ENCODE measurements around the gene TLCD3A. TPM values are rescaled to one million over a fixed set of nuclear protein-coding genes. Genes with fewer than 3 reads are reported as not detected.
A peak's percentile ranks its signal among the peaks of the same experiment; 100 is the strongest.

The TLCD3A gene
- total and polyA plus RNA-seq, 10 of the 15 experiments (the other 5 are each of a cell fraction or from before 2014, with no cell fraction given) = 2.9 to 29.7 (median 17.8) TPM

DNA sequence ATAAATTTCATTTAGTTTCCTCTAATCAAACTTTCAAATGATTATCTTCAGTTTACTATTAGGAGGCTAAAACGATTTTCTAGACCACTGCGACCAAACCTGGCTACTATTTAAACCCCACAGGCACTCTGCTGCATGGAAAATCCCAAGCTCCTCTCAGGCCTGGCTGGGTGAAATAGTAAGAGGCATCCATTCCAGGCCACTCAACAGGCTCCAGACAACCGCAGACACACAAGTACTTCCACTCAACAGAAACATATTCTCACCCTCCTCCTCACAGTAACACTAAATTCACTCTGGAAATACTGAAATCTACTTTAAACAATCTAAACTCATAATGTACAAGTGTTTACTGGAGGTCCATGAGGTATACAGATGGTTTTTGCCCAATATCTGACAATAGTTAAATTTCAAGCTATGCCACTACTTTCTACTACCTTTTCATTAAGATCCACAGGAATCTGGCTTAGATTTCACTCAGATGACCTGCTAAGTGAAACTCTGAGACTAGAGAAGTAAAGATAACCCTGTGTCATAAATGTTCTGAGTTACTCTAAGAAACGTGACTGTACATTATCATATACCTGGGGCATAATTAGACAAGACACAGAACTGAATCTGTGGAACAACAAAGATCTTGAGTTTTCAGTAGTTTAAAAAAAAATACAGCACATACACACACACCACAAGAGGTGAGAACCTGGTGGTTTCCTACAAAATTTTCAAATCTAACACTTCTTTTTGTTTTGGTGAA lies 28.1 kb upstream of the TLCD3A start:
- in situ Hi-C loops (cut with MboI) = loop anchor here (5.0 kb wide), 1 partner anchor 292 kb away; a partner anchor contains a TSS
- POLR2A ChIA-PET = interaction anchor here (0.7 kb wide), 1 partner anchor 51 kb away, joined by 3 read pairs; no protein-coding TSS in a partner anchor
- no peak for FAIRE-seq

More for the DNA sequence above, 28.1 kb upstream of the TLCD3A start:
- intact Hi-C loops (cut with micrococcal nuclease; ENCODE audit: unreplicated experiment) = loop anchor here (5.0 kb wide), 1 partner anchor 542 kb away; no protein-coding TSS in a partner anchor
- H3K79me2 ChIP-seq (ENCODE audit: control insufficient read depth, insufficient read depth, low read length) = no peaks in the 10 kb centered on the region
- ChIA-PET RAD21 (ENCODE audit: unreplicated experiment) (interaction anchor here (0.5 to 9.9 kb wide), 4 partner anchors 9 to 1121 kb away, joined by 4 to 104 read pairs (median 6); no protein-coding TSS in a partner anchor), CTCF (interaction anchor here (0.6 to 9.6 kb wide), 9 partner anchors 9 to 293 kb away, joined by 3 to 210 read pairs (median 3); partner anchors contain the start of gene VPS53), SMC1A (ENCODE audit: uncharacterized antibody, unreplicated experiment) (interaction anchor here (1.3 to 2.9 kb wide), 2 partner anchors 17 to 292 kb away, joined by 5 to 12 read pairs; no protein-coding TSS in a partner anchor)
- H3K4me1 ChIP-seq (ENCODE audit: control insufficient read depth, insufficient read depth, low read length) = no peaks in the 10 kb centered on the region
- H3K27ac ChIP-seq (ENCODE audit: control insufficient read depth, insufficient read depth) = no peak overlapping the region
- no peak overlapping the region for H3K4me2 ChIP-seq (ENCODE audit: control insufficient read depth, insufficient read depth)
- H3K36me3 ChIP-seq (ENCODE audit: control insufficient read depth in 2 of 2, insufficient read depth in 2 of 2, low read length in 1 of 2) = peaks cover 2 to 24% of the 10 kb centered on the region in 2 experiments
- no peak overlapping the region for H3K4me3 ChIP-seq
- no peaks in the 10 kb centered on the region for H4K20me1 ChIP-seq (ENCODE audit: control insufficient read depth, insufficient read depth)
- no peak overlapping the region for H2AFZ ChIP-seq (ENCODE audit: control insufficient read depth, low read depth, low read length)
- DNase-seq (ENCODE audit: low read depth, low spot score) = no peak
- no peak overlapping the region for H3K9ac ChIP-seq (ENCODE audit: control insufficient read depth, insufficient read depth, low read length)
- no peaks in the 10 kb centered on the region for H3K27me3 ChIP-seq (replicated peaks in 1 of 2; ENCODE audit: control insufficient read depth in 2 of 2, insufficient read depth in 2 of 2, low read length in 1 of 2)
- WGBS (ENCODE audit: insufficient coverage, insufficient replicate concordance, low lambda C conversion rate, missing lambda C conversion rate) = 84% methylated on average over 4 of the region's 4 CpGs
- ATAC-seq = no peak
- H3K9me3 ChIP-seq (replicated peaks; ENCODE audit: control insufficient read depth, insufficient read depth, low read length) = no peaks in the 10 kb centered on the region
- TSS peak; percentile 5 for BruUV-seq (replicated peaks)
- TF ChIP-seq BHLHE40 (IDR thresholded peaks at IDR 0.05; ENCODE audit: borderline replicate concordance in 1 of 2, low read depth in 2 of 2, low read length in 1 of 2) (no peak), ZNF274 (IDR thresholded peaks at IDR 0.05; ENCODE audit: insufficient read depth, insufficient read length) (no peak), HCFC1 (IDR thresholded peaks at IDR 0.05; ENCODE audit: low read length) (no peak), CEBPB (IDR thresholded peaks at IDR 0.05; ENCODE audit: borderline replicate concordance in 1 of 2, low read depth in 2 of 2, low read length in 2 of 2) (no peak), FOS (IDR thresholded peaks at IDR 0.05; ENCODE audit: borderline replicate concordance, extremely low read depth, insufficient read length) (no peak), POLR2AphosphoS5 (IDR thresholded peaks at IDR 0.05; ENCODE audit: low read length) (no peak), NFYB (IDR thresholded peaks at IDR 0.05; ENCODE audit: insufficient read depth, low read depth, low read length) (no peak), RAD51 (IDR thresholded peaks at IDR 0.05) (no peak), BACH1 (IDR thresholded peaks at IDR 0.05; ENCODE audit: borderline replicate concordance) (no peak), YBX1 (IDR thresholded peaks at IDR 0.05) (no peak), ETV6 (conservative IDR thresholded peaks at IDR 0.05 in 1 of 2, IDR thresholded peaks at IDR 0.05 in 1 of 2; ENCODE audit: borderline replicate concordance in 1 of 2, low read depth in 1 of 2) (no peak)
- TF ChIP-seq, protein P1, sequence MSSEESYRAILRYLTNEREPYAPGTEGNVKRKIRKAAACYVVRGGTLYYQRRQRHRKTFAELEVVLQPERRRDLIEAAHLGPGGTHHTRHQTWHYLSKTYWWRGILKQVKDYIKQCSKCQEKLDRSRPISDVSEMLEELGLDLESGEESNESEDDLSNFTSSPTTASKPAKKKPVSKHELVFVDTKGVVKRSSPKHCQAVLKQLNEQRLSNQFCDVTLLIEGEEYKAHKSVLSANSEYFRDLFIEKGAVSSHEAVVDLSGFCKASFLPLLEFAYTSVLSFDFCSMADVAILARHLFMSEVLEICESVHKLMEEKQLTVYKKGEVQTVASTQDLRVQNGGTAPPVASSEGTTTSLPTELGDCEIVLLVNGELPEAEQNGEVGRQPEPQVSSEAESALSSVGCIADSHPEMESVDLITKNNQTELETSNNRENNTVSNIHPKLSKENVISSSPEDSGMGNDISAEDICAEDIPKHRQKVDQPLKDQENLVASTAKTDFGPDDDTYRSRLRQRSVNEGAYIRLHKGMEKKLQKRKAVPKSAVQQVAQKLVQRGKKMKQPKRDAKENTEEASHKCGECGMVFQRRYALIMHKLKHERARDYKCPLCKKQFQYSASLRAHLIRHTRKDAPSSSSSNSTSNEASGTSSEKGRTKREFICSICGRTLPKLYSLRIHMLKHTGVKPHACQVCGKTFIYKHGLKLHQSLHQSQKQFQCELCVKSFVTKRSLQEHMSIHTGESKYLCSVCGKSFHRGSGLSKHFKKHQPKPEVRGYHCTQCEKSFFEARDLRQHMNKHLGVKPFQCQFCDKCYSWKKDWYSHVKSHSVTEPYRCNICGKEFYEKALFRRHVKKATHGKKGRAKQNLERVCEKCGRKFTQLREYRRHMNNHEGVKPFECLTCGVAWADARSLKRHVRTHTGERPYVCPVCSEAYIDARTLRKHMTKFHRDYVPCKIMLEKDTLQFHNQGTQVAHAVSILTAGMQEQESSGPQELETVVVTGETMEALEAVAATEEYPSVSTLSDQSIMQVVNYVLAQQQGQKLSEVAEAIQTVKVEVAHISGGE (CRISPR knock-in tag; IDR thresholded peaks at IDR 0.05) = no peak
- TF ChIP-seq, protein P2, sequence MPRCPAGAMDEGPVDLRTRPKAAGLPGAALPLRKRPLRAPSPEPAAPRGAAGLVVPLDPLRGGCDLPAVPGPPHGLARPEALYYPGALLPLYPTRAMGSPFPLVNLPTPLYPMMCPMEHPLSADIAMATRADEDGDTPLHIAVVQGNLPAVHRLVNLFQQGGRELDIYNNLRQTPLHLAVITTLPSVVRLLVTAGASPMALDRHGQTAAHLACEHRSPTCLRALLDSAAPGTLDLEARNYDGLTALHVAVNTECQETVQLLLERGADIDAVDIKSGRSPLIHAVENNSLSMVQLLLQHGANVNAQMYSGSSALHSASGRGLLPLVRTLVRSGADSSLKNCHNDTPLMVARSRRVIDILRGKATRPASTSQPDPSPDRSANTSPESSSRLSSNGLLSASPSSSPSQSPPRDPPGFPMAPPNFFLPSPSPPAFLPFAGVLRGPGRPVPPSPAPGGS (IDR thresholded peaks at IDR 0.05; ENCODE audit: borderline replicate concordance, insufficient read depth, low read depth, low read length, poor library complexity, severe bottlenecking) = no peak
- TF ChIP-seq, protein P3, sequence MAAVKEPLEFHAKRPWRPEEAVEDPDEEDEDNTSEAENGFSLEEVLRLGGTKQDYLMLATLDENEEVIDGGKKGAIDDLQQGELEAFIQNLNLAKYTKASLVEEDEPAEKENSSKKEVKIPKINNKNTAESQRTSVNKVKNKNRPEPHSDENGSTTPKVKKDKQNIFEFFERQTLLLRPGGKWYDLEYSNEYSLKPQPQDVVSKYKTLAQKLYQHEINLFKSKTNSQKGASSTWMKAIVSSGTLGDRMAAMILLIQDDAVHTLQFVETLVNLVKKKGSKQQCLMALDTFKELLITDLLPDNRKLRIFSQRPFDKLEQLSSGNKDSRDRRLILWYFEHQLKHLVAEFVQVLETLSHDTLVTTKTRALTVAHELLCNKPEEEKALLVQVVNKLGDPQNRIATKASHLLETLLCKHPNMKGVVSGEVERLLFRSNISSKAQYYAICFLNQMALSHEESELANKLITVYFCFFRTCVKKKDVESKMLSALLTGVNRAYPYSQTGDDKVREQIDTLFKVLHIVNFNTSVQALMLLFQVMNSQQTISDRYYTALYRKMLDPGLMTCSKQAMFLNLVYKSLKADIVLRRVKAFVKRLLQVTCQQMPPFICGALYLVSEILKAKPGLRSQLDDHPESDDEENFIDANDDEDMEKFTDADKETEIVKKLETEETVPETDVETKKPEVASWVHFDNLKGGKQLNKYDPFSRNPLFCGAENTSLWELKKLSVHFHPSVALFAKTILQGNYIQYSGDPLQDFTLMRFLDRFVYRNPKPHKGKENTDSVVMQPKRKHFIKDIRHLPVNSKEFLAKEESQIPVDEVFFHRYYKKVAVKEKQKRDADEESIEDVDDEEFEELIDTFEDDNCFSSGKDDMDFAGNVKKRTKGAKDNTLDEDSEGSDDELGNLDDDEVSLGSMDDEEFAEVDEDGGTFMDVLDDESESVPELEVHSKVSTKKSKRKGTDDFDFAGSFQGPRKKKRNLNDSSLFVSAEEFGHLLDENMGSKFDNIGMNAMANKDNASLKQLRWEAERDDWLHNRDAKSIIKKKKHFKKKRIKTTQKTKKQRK (IDR thresholded peaks at IDR 0.05; ENCODE audit: low read depth, low read length) = no peak
